ENCODE results near the gene CYSTM1. TPM values are rescaled to one million over a fixed set of nuclear protein-coding genes. Genes with fewer than 3 reads are reported as not detected.

The CYSTM1 gene
- total RNA-seq, 1 experiment from 2014 or later, result 93.5 TPM

DNA sequence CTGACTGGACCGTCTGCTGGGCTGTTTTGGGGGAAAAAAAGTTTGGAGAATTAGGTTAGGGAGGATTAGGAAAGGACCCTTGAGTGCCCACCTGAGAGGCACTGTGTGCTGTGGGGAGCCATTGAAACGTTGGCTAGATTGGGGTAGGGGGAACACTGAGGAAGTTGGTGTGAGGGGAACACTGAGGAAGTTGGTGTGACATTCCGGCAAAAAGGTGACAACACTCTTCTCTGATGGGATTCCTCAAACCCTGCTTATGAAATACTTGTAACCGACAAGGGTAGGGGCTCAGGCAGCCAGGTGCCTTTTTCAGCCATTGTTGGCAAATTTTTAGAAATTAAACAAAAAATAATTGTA lies 1.0 kb downstream of the CYSTM1 start:
- H3K27me3 Mint-ChIP-seq (ENCODE audit: insufficient read depth, unreplicated experiment), result no peaks in the 10 kb centered on the region
- ChIA-PET POLR2A (interaction anchor here (1.8 kb wide), 1 partner anchor 170 kb away, joined by 5 read pairs; the partner anchor contains the start of gene HBEGF), CTCF (no interaction called here)
- BruUV-seq (replicated peaks), result no TSS peak
- Histone ChIP-seq H3K4me1 (peaks cover 18% of the 10 kb centered on the region; the same call in 1 of the 2 replicates), H3K36me3 (ENCODE audit: control insufficient read depth, insufficient read depth, low read length) (no peaks in the 10 kb centered on the region; the same call in 1 of the 2 replicates), H3K27me3 (replicated peaks; ENCODE audit: control insufficient read depth, insufficient read depth, low read length) (no peaks in the 10 kb centered on the region), H3K4me3 (ENCODE audit: low read depth, low read length) (peak overlapping the region; percentile 74), H3K9me3 (no peaks in the 10 kb centered on the region)
- H3K4me3 Mint-ChIP-seq (ENCODE audit: unreplicated experiment), result peak overlapping the region; percentile 99
- H3K27ac Mint-ChIP-seq (ENCODE audit: unreplicated experiment), result peak overlapping the region; percentile 100
- DNase-seq, result no peak
- peaks cover 18% of the 10 kb centered on the region for H3K36me3 Mint-ChIP-seq (ENCODE audit: insufficient read depth, unreplicated experiment)
- intact Hi-C loops (cut with micrococcal nuclease; ENCODE audit: unreplicated experiment), result loop anchor here (5.0 kb wide), 1 partner anchor 61 kb away; no protein-coding TSS in a partner anchor
- H3K4me1 Mint-ChIP-seq (ENCODE audit: low read depth, unreplicated experiment), result peaks cover 16% of the 10 kb centered on the region
- no peaks in the 10 kb centered on the region for H3K9me3 Mint-ChIP-seq (ENCODE audit: unreplicated experiment)
- no peak for TF ChIP-seq CTCF (IDR thresholded peaks at IDR 0.05; ENCODE audit: insufficient read depth in 1 of 2, low read depth in 1 of 2, low read length in 1 of 2, severe bottlenecking in 1 of 2, unreplicated experiment in 1 of 2)

DNA sequence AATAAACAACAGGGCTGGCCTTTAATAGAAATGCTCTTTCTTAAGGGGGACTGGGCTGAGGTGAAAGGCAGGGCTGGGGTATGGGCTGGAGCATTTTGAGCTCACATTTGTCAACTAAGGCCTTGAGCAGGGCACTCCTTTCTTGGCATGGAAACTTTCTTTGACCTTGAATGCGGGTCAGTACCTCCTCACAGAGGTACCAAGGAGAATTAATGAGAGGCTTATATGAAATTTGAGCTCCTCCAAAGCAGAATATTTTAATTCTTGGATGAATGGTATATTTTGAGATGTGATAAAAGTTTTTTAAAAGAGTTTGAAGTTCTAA lies 3.1 kb downstream of the CYSTM1 start:
- Mint-ChIP-seq H3K36me3 (ENCODE audit: insufficient read depth, unreplicated experiment) (peaks cover 18% of the 10 kb centered on the region), H3K4me1 (ENCODE audit: low read depth, unreplicated experiment) (peaks cover 23% of the 10 kb centered on the region), H3K27me3 (ENCODE audit: insufficient read depth, unreplicated experiment) (no peaks in the 10 kb centered on the region), H3K9me3 (ENCODE audit: unreplicated experiment) (no peaks in the 10 kb centered on the region), H3K27ac (ENCODE audit: unreplicated experiment) (no peak overlapping the region), H3K4me3 (ENCODE audit: unreplicated experiment) (no peak overlapping the region)
- Histone ChIP-seq H3K4me1 (peaks cover 27% of the 10 kb centered on the region; the same call in 1 of the 2 replicates), H3K36me3 (ENCODE audit: control insufficient read depth, insufficient read depth, low read length) (no peaks in the 10 kb centered on the region; the same call in 1 of the 2 replicates), H3K4me3 (ENCODE audit: low read depth, low read length) (no peak overlapping the region), H3K9me3 (no peaks in the 10 kb centered on the region), H3K27me3 (replicated peaks; ENCODE audit: control insufficient read depth, insufficient read depth, low read length) (no peaks in the 10 kb centered on the region)
- BruUV-seq (replicated peaks), result no TSS peak
- DNase-seq, result no peak
- ChIA-PET POLR2A (interaction anchor here (0.5 kb wide), 1 partner anchor 103 kb away, joined by 3 read pairs; no protein-coding TSS in a partner anchor), CTCF (no interaction called here)
- TF ChIP-seq CTCF (IDR thresholded peaks at IDR 0.05; ENCODE audit: insufficient read depth in 1 of 2, low read depth in 1 of 2, low read length in 1 of 2, severe bottlenecking in 1 of 2, unreplicated experiment in 1 of 2), result no peak
- intact Hi-C loops (cut with micrococcal nuclease; ENCODE audit: unreplicated experiment), result loop anchor here (5.0 kb wide), 1 partner anchor 59 kb away; no protein-coding TSS in a partner anchor

GRCh38 chr5:140178482-140179116 lies 3.6 kb downstream of the CYSTM1 start:
- no TSS peak for BruUV-seq (replicated peaks)
- Histone ChIP-seq H3K4me3 (ENCODE audit: low read depth, low read length) (no peak overlapping the region), H3K9me3 (no peaks in the 10 kb centered on the region), H3K4me1 (peaks cover 27% of the 10 kb centered on the region; the same call in 1 of the 2 replicates), H3K27me3 (replicated peaks; ENCODE audit: control insufficient read depth, insufficient read depth, low read length) (no peaks in the 10 kb centered on the region), H3K36me3 (ENCODE audit: control insufficient read depth, insufficient read depth, low read length) (no peaks in the 10 kb centered on the region; the same call in 1 of the 2 replicates)
- no peaks in the 10 kb centered on the region for H3K27me3 Mint-ChIP-seq (ENCODE audit: insufficient read depth, unreplicated experiment)
- H3K4me1 Mint-ChIP-seq (ENCODE audit: low read depth, unreplicated experiment), result peaks cover 25% of the 10 kb centered on the region
- no peaks in the 10 kb centered on the region for H3K9me3 Mint-ChIP-seq (ENCODE audit: unreplicated experiment)
- intact Hi-C loops (cut with micrococcal nuclease; ENCODE audit: unreplicated experiment), result loop anchor here (5.0 kb wide), 1 partner anchor 59 kb away; no protein-coding TSS in a partner anchor
- no peak overlapping the region for H3K4me3 Mint-ChIP-seq (ENCODE audit: unreplicated experiment)
- ChIA-PET POLR2A (interaction anchor here (0.7 kb wide), 1 partner anchor 823 kb away, joined by 4 read pairs; no protein-coding TSS in a partner anchor), CTCF (no interaction called here)
- no peak for DNase-seq
- no peak overlapping the region for H3K27ac Mint-ChIP-seq (ENCODE audit: unreplicated experiment)
- no peak for TF ChIP-seq CTCF (IDR thresholded peaks at IDR 0.05; ENCODE audit: insufficient read depth in 1 of 2, low read depth in 1 of 2, low read length in 1 of 2, severe bottlenecking in 1 of 2, unreplicated experiment in 1 of 2)
- peaks cover 18% of the 10 kb centered on the region for H3K36me3 Mint-ChIP-seq (ENCODE audit: insufficient read depth, unreplicated experiment)

All from Caco-2 (cell line).